D721Med (cell line): Measurements from ENCODE around the gene TBL3.

Source experiments
- DNase-seq: peaks from one replicate; pipeline ENCODE4 v3.0.0; 2011; ENCODE audit warnings: low spot score; ENCODE audit not compliant: insufficient read length
- FAIRE-seq: peaks from 2 replicates; lab custom pipeline; 2011; peaks lifted over from hg19 to GRCh38; lab: Jason Lieb, UNC
- CTCF ChIP-seq: IDR thresholded peaks from 2 replicates; pipeline ENCODE4 v1.5.1; 2012; ENCODE audit warnings: mild to moderate bottlenecking, control low read depth; ENCODE audit not compliant: insufficient read depth; ENCODE audit errors: missing control alignments

TBL3 gene

DNA sequence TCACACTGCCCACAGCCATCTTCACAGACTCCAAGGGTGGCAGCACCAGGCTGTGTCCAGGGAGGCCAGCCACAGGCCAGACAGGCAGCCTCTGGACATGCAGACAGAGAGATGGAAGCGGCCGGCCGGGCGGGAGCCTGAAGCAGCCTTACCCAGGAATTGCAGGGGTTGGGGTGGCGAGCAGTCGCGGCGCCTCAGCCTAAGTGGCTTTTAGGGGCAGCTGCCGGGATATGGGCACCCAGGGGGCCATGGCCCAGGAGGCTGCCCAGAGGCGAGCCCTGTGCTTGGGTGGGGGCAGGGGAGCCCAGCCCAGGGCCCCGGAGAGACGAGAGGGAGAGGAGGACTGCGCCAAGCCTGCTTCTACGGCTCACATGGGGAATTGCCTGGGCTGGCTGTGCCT, 53.4 kb downstream of the TBL3 start:
- DNase-seq (no peak), FAIRE-seq (no peak)
- TF ChIP-seq CTCF, result no peak

DNA sequence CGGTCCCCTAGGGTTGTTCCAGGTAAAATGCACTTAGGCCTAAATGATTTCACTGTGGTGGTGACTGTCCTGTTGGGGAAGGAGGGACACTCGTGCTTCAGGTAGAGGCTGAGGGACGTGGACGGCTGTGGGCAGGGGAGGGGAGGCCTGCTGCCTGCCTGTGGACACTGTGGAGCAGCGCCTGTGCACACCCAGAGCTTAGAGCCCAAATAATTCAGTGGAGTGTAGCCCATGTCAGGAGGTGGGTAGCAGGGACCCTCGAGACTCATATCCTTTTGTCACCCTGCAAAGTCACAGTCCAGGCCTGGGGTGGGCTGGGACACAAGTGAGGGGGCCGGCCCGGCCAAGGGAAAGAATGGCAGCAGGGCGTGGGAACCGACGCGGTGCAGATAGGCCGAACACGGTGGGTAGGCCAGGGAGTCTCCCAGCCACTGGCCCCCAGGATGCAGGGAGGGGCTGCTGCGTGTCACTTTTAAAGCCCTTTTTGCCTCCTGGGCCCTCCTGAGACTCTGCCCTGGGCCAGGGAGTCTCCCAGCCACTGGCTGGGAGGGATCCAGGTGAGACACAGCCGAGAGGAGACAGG, 54.1 kb downstream of the TBL3 start:
- FAIRE-seq (no peak), DNase-seq (no peak)
- TF ChIP-seq CTCF, result no peak

GRCh38 chr16:2026461-2027023, 54.7 kb downstream of the TBL3 start, which contains the start of gene NHERF2:
TSS of gene NHERF2 (plus strand) at chr16:2026902. CDS start at chr16:2027006, 104 bp downstream.
- DNase-seq (peak; percentile 82), FAIRE-seq (no peak)

GRCh38 chr16:2027024-2028010, 55.5 kb downstream of the TBL3 start:
- DNase-seq (no peak), FAIRE-seq (no peak)
- TF ChIP-seq CTCF, result no peak

More at GRCh38 chr16:2026461-2027023, 54.7 kb downstream of the TBL3 start, which contains the start of gene NHERF2:
- TF ChIP-seq CTCF, result no peak

DNA sequence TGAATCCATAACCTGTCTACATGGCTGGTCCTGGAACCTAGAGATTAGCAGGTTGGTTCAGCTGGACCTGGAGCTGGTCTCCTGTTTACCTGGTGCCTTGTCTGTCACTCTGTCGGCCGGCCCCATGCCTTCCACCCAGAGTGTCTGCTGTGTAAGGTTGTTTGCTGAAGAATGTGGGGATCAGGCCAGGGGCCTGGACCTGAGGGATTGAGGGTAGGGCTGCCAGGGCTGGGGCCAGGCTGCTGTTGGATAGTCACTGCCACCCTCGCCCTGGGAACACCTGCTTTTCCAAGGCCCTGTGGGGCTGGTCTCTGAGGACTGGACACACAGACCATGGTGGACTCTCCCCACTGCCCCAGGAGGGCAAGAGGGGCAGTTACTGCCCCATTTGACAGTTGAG, 56.3 kb downstream of the TBL3 start:
- DNase-seq, result no peak
- no peak for TF ChIP-seq CTCF
- FAIRE-seq, result no peak

DNA sequence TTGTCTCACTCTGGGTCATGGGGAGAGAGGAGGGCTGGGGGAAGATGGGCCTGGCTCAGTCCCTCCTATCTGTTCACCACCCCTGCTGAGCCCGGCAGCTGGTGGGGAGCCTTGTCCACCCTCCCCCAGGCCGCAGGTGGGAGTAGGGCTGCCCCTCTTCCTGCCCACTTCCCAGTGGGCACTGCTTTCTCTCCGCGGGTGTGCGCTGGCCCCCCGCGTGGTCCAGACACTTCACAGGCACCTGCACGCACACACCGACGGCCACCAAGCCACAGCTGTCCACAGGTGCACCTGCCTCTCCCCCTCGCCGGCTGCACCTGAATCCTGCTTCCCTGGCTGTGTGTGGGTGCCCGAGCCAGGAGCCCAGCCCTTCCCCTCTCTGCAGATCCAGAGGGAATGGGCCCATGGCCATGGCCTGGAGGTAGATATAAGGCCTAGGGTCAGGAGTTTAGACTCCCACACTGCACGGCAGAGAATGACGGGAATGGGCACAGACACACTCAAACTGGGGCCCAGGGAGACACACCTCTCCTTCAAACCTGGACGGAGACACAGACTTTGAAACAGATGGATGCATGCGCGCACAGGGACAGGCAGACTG, 56.9 kb downstream of the TBL3 start:
- no peak for FAIRE-seq
- no peak for TF ChIP-seq CTCF
- no peak for DNase-seq
